Esophagus muscularis mucosa (tissue), 4 donors: ENCODE measurements around the gene MAGI3. TPM values are rescaled to one million over a fixed set of nuclear protein-coding genes. Genes with fewer than 3 reads are reported as not detected.

Source experiments
- DNase-seq: peaks from one replicate; pipeline ENCODE4 v3.0.0-alpha.2; 2017; ENCODE audit errors: extremely low spot score
- H3K27ac ChIP-seq, 4 donors: fragments of 200-600 bp; sonication (generic); replicated peaks in 1 of 4; 1 replicate in 3 of 4; 2 replicates in 1 of 4; pipeline ENCODE4 v1.5.1; 2016 to 2019; ENCODE audit warnings: mild to moderate bottlenecking in 1 of 4
- H3K27me3 ChIP-seq, 4 donors: fragments of 200-600 bp; sonication (generic); one replicate each; pipeline versions ENCODE4 v1.5.1 to v1.6.0; 2016 to 2019
- H3K36me3 ChIP-seq, 4 donors: fragments of 200-600 bp; sonication (generic); one replicate each; pipeline ENCODE4 v1.5.1; 2016 to 2019
- H3K4me1 ChIP-seq, 4 donors: fragments of 200-600 bp; sonication (generic); one replicate each; pipeline ENCODE4 v1.5.1; 2016 to 2019
- H3K4me3 ChIP-seq, 4 donors: fragments of 200-600 bp; sonication (generic); 1 replicate in 2 of 4; 2 replicates in 2 of 4; pipeline ENCODE4 v1.5.1; 2016 to 2019; ENCODE audit warnings: mild to moderate bottlenecking in 4 of 4, moderate library complexity in 1 of 4
- H3K9me3 ChIP-seq, 4 donors: fragments of 200-600 bp; sonication (generic); 1 replicate in 3 of 4; 2 replicates in 1 of 4; pipeline ENCODE4 v1.5.1; 2016 to 2019
- EP300 ChIP-seq: sonication (generic); formaldehyde crosslinking; IDR thresholded peaks from one replicate; pipeline ENCODE4 v1.6.1; 2017; ENCODE audit warnings: antibody characterized with exemption
- POLR2A ChIP-seq: fragments of 450-650 bp; IDR thresholded peaks from one replicate; pipeline ENCODE4 v1.6.1; 2017; ENCODE audit warnings: antibody characterized with exemption, moderate library complexity, mild to moderate bottlenecking, low read depth
- POLR2AphosphoS5 ChIP-seq, 2 donors: sonication (generic); formaldehyde crosslinking; IDR thresholded peaks; one replicate each; pipeline ENCODE4 v1.6.1; 2017; ENCODE audit warnings: antibody characterized with exemption in 2 of 2
- WGBS: methylation state at CpG from one replicate; pipeline ENCODE4 v1.1.5; 2018; 5-methylcytosine and 5-hydroxymethylcytosine counted together
- intact Hi-C: fragments of 100-400 bp; cut with DNase I; formaldehyde crosslinking; loops from one replicate; pipeline ENCODE4 v1.15.1; 2023
- total RNA-seq, 4 donors: library from RNA; depleted of rRNA; stranded (reverse); fragments of >200 nt; gene quantifications; one replicate each; pipeline versions ENCODE4 v1.1.0 to v1.2.1, GENCODE V29; 2016
- TF ChIP-seq, protein P1 (sequence below), 3 experiments: fragments of 200-600 bp in 2 of 3; fragments of 450-650 bp in 1 of 3; sonication (generic) in 2 of 3; IDR thresholded peaks; one replicate each; pipeline ENCODE4 v1.5.1; 2017 to 2019; ENCODE audit warnings: antibody characterized with exemption in 3 of 3, mild to moderate bottlenecking in 2 of 3, moderate library complexity in 1 of 3

The MAGI3 gene
- total RNA-seq, 4 donors from 2014 or later = 14.6 to 21.7 (median 16.4) TPM

DNA sequence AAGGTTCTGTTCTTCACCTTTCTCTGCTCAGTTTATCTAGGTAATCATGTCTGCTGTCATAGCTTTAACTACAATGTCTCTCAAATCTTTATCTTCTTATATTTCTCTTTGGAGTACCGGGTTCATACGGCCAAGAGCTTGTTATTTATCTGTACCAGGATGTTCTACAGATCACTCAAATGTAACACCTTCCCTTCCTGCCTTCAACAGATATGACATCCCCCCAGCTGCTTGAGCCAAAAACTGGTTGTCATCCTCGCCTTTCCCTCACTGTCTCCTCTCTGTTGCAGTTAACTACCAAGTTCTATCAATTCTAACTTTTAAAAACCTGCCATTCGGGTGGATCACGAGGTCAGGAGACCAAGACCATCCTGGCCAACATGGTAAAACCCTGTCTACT, 220.1 kb downstream of the MAGI3 start:
- Histone ChIP-seq H3K36me3 (peaks cover 0 to 5% (median 0%) of the 10 kb centered on the region in 4 donors), H3K27me3 (no peaks in the 10 kb centered on the region), H3K27ac (no peak overlapping the region), H3K4me1 (peaks cover 0 to 7% (median 3%) of the 10 kb centered on the region in 4 donors), H3K9me3 (no peaks in the 10 kb centered on the region), H3K4me3 (no peak overlapping the region)
- intact Hi-C loops = no loop called here
- TF ChIP-seq POLR2A (no peak), POLR2AphosphoS5 (IDR thresholded peaks at IDR 0.05) (no peak), EP300 (no peak)
- TF ChIP-seq, protein P1, sequence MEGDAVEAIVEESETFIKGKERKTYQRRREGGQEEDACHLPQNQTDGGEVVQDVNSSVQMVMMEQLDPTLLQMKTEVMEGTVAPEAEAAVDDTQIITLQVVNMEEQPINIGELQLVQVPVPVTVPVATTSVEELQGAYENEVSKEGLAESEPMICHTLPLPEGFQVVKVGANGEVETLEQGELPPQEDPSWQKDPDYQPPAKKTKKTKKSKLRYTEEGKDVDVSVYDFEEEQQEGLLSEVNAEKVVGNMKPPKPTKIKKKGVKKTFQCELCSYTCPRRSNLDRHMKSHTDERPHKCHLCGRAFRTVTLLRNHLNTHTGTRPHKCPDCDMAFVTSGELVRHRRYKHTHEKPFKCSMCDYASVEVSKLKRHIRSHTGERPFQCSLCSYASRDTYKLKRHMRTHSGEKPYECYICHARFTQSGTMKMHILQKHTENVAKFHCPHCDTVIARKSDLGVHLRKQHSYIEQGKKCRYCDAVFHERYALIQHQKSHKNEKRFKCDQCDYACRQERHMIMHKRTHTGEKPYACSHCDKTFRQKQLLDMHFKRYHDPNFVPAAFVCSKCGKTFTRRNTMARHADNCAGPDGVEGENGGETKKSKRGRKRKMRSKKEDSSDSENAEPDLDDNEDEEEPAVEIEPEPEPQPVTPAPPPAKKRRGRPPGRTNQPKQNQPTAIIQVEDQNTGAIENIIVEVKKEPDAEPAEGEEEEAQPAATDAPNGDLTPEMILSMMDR (IDR thresholded peaks at IDR 0.05) = no peak
- DNase-seq = no peak
- WGBS = 98% methylated on average over 5 of the region's 5 CpGs

GRCh38 chr1:113615425-113615824, 225.1 kb downstream of the MAGI3 start:
- peaks cover 0 to 19% (median 11%) of the 10 kb centered on the region in 4 donors for H3K4me1 ChIP-seq
- intact Hi-C loops = no loop called here
- H3K36me3 ChIP-seq = peaks cover 0 to 4% (median 0%) of the 10 kb centered on the region in 4 donors
- H3K9me3 ChIP-seq = no peaks in the 10 kb centered on the region
- H3K27me3 ChIP-seq = no peaks in the 10 kb centered on the region
- DNase-seq = no peak
- TF ChIP-seq EP300 (no peak), POLR2A (no peak), POLR2AphosphoS5 (IDR thresholded peaks at IDR 0.05) (no peak)
- TF ChIP-seq, protein P1 (IDR thresholded peaks at IDR 0.05) = no peak
- H3K27ac ChIP-seq = no peak overlapping the region
- no peak overlapping the region for H3K4me3 ChIP-seq

- whole genome bisulfite sequencing = 55% methylated on average over 4 of the region's 4 CpGs
- no peak overlapping the region for H3K4me3 ChIP-seq
- TF ChIP-seq EP300 = no peak
- TF ChIP-seq, protein P1 (IDR thresholded peaks at IDR 0.05) = no peak
- TF ChIP-seq POLR2AphosphoS5 (IDR thresholded peaks at IDR 0.05) = no peak
- no peak for TF ChIP-seq POLR2A
- intact Hi-C loops = no loop called here
- no peaks in the 10 kb centered on the region for H3K36me3 ChIP-seq
- H3K9me3 ChIP-seq = no peaks in the 10 kb centered on the region
- peaks cover 0 to 19% (median 11%) of the 10 kb centered on the region in 4 donors for H3K4me1 ChIP-seq
- DNase-seq = no peak
- H3K27ac ChIP-seq = no peak overlapping the region
- H3K27me3 ChIP-seq = no peaks in the 10 kb centered on the region
Measured at GRCh38 chr1:113616156-113616555, 225.8 kb downstream of the MAGI3 start.

- DNase-seq = no peak
- Histone ChIP-seq H3K4me1 (peaks cover 0 to 19% (median 11%) of the 10 kb centered on the region in 4 donors), H3K4me3 (no peak overlapping the region), H3K36me3 (peaks cover 0 to 2% (median 0%) of the 10 kb centered on the region in 4 donors), H3K9me3 (no peaks in the 10 kb centered on the region), H3K27me3 (no peaks in the 10 kb centered on the region), H3K27ac (no peak overlapping the region)
- intact Hi-C loops = no loop called here
- WGBS = 44% methylated on average over 4 of the region's 4 CpGs
- TF ChIP-seq EP300 = no peak
Measured at GRCh38 chr1:113617438-113618141, 227.3 kb downstream of the MAGI3 start.

DNA sequence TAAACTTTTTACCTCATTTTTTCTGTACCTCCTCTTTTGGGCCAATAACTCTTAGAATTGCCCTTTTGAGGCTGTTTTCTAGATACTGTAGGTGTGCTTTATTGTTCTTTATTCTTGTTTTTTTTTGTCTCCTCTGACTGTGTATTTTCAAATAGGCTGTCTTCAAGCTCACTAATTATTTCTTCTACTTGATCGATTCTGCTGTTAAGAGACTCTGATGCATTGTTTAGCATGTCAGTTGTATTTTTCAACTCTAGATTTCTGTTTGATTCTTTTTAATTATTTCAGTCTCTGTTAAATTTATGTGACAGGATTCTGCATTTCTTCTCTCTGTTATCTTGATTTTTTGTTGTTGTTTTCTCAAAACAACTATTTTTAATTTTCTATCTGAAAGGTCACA, 238.7 kb downstream of the MAGI3 start:
- intact Hi-C loops = no loop called here
- 90% methylated on average over 1 of the region's 1 CpG for WGBS
- H3K27me3 ChIP-seq = no peaks in the 10 kb centered on the region

More for the DNA sequence above, 238.7 kb downstream of the MAGI3 start:
- Histone ChIP-seq H3K4me3 (no peak overlapping the region), H3K9me3 (peaks cover 0 to 22% (median 9%) of the 10 kb centered on the region in 4 donors), H3K36me3 (peaks cover 0 to 15% (median 6%) of the 10 kb centered on the region in 4 donors), H3K4me1 (no peaks in the 10 kb centered on the region), H3K27ac (no peak overlapping the region)
- no peak for DNase-seq
- TF ChIP-seq POLR2A = no peak
